Fibroblast of lung (primary cell): ENCODE results near the gene CD7.

ENCODE experiments used
- CTCF ChIP-seq, 2 donors: IDR thresholded peaks in 1 of 2; conservative IDR thresholded peaks in 1 of 2; 1 replicate in 1 of 2; 2 replicates in 1 of 2; pipeline ENCODE4 v1.5.1; 2011 to 2012; ENCODE audit warnings: low read length in 2 of 2, control low read depth in 1 of 2, inconsistent platforms in 1 of 2, low read depth in 1 of 2, mild to moderate bottlenecking in 1 of 2
- EZH2 ChIP-seq: IDR thresholded peaks from 2 replicates; pipeline ENCODE4 v1.5.1; 2012; ENCODE audit warnings: low read length, control low read depth, mild to moderate bottlenecking; ENCODE audit errors: missing control alignments

GRCh38 chr17:82270651-82271050 lies 46.8 kb downstream of the CD7 start:
- TF ChIP-seq CTCF (conservative IDR thresholded peaks at IDR 0.05 in 1 of 2, IDR thresholded peaks at IDR 0.05 in 1 of 2; ENCODE audit: low read depth in 1 of 2, low read length in 2 of 2) (no peak), EZH2 (no peak)
